GM12891 (cell line): ENCODE data around the gene KREMEN1.

Source experiments
- DNase-seq: peaks from one replicate; pipeline ENCODE4 v3.0.0; 2011; ENCODE audit warnings: low spot score; ENCODE audit not compliant: insufficient read length
- FAIRE-seq: peaks from 2 replicates; lab custom pipeline; 2011; peaks lifted over from hg19 to GRCh38; lab: Jason Lieb, UNC
- PAX5 ChIP-seq: IDR thresholded peaks from 2 replicates; pipeline ENCODE4 v1.6.1; 2011; ENCODE audit warnings: low read length, moderate library complexity, mild to moderate bottlenecking; ENCODE audit not compliant: insufficient read depth, severe bottlenecking
- POLR2A ChIP-seq: IDR thresholded peaks from 2 replicates; pipeline ENCODE4 v1.6.1; 2011; ENCODE audit warnings: low read depth, low read length, control low read depth
- POLR2AphosphoS5 ChIP-seq: IDR thresholded peaks from 2 replicates; pipeline ENCODE4 v1.6.1; 2011; ENCODE audit warnings: low read depth, low read length, control low read depth
- POU2F2 ChIP-seq: IDR thresholded peaks from 2 replicates; pipeline ENCODE4 v1.6.1; 2011; ENCODE audit warnings: low read depth, mild to moderate bottlenecking, control low read depth, low read length, moderate library complexity
- SPI1 ChIP-seq: IDR thresholded peaks from 2 replicates; pipeline ENCODE4 v1.6.1; 2011; ENCODE audit warnings: low read depth, low read length, control low read depth
- TAF1 ChIP-seq: IDR thresholded peaks from 2 replicates; pipeline ENCODE4 v1.6.1; 2011; ENCODE audit warnings: low read depth, low read length, control low read depth

KREMEN1 gene

DNA sequence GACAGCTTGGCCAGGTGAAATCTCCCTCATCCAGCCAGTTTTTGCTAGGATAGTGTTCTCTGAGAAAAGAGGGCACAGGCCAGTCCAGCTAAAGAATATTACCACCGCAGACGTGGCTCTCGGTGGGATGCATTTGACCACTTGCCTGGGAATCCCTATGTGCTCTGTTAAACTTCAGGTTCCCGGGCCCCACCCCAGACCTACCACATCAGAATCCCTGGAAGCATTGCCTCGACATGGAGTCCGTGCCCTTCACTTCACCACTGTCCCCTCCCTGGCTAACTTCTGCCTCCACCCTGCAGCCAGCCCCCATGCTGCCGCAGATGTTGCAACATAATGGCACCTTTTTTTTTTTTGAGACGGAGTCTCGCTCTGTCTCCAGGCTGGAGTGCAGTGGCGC is 76.0 kb downstream of the KREMEN1 start:
- no peak for TF ChIP-seq POLR2A
- TF ChIP-seq PAX5: no peak
- no peak for TF ChIP-seq TAF1
- DNase-seq: no peak
- no peak for FAIRE-seq

DNA sequence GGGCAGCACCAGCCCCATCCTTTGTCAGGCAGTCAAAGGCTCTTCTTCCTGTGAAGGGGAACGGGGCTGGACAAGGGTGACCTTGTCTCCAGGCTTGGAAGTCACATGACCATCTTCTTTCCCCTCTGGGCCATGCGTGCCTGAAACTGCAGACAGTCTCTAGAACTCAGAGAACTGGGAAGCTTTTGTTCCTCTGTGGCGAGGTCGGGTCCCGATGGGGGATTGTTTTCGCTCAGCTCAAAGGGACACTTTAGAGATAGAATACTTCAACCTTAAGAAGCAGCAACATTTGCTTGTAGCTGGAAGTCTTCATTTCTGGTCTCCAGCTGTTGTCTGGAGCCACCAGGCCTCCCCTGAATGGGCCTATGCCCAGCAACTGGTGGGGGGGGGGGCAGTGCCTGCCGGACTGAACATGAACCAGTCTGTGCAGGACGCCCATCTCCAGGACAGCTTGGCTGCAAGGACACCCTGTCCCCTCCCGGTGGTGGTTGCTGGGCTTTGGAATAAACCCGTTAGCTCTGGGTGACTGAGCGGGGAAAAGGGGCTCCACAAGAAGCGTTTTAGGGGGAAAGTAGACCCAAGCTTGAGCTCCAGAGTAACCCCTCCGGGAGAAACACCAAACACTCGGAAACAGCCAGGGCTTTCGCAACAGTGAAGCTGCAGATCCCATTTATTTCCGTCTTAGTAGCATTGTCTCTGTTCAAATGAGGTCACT is 77.2 kb downstream of the KREMEN1 start:
- no peak for DNase-seq
- no peak for FAIRE-seq
- no peak for TF ChIP-seq PAX5
- no peak for TF ChIP-seq POLR2AphosphoS5
- TF ChIP-seq POLR2A: no peak
- TF ChIP-seq POU2F2: no peak
- TF ChIP-seq SPI1: no peak
- TF ChIP-seq TAF1: no peak

DNA sequence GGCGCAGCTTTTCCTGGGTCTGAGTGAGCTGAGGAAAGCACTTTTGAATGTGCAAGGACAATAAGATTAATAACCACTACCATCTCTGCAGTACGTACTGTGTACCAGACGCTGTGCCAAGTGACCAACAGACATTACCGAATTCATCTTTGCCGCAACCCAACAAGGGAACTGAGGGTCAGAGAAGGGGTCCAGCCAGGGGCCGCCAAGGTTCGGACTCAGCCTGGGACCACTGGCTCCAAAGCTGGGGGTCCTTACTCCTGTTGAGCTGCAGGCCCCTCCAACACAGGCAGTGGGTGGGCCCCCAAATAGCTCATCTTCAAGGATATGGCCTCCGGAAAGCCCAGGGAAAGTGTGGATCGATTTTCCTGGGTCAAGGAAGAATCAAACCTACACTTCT is 77.9 kb downstream of the KREMEN1 start:
- TF ChIP-seq PAX5 (no peak), SPI1 (no peak), POLR2AphosphoS5 (no peak), POLR2A (no peak), TAF1 (no peak), POU2F2 (no peak)
- FAIRE-seq: no peak
- DNase-seq: no peak

DNA sequence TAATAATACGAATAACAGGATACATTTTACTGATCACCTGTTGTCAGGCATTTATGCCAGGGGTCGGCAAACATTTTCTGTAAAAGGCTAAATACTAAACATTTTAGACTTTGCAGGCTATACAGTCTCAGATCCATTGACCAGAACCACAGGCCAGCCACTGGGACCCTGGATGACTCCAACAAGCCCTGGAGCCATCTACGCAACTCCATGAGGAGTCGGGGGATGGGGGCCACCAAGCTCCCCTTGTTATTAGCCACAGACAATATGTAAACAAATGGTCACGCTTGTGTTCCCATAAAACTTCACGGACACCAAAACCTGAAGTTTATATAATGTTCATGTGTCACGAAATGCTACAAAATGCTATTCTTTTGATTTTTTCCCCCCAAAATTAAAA is 78.5 kb downstream of the KREMEN1 start:
- FAIRE-seq (no peak), DNase-seq (no peak)
- TF ChIP-seq POLR2AphosphoS5 (no peak), SPI1 (no peak), POLR2A (no peak), TAF1 (no peak), PAX5 (no peak), POU2F2 (no peak)

DNA sequence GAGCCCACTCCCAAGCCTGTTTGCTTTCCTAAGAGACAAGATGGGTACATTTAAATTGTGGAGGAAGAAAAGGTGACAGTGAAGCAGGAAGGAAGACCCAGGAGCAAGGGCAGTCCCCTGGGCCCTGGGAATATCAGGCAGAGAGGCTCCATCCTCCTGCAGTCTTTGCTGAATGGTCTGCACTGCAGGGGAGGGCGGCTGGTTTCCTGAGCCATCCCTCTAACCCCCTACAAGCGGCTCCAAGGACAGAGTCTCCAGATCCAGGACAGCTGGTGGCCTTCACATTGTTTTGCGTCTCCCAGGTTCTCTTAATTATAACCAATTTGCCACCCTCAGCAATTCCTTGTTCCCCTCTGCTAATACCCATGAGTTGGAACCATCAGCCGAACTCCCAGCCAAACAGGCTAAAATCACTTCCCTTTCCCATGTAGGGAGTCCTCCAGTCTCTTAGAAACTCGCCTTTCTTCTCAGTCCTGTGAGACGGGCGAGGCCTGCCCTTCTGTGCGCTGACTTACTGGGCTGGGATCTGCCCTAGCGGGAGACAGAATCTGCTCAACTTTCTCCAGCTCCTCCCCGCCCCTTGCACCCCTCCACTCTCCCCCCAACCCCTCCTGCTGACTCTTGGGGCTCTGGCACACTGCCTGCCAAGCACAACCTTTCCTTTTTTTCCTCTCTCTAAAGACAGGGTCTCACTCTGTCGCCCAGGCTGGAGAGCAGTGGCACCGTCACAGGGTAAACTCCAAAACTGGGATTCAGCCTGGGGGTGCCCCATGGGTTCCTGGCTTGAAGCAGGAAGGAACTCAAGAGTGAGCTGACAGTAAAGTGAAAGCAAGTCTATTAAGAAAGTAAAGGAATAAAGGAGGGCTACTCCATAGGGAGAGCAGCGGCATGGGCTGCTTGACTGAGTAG is 79.5 kb downstream of the KREMEN1 start:
- DNase-seq (no peak), FAIRE-seq (no peak)
- TF ChIP-seq POLR2A (no peak), TAF1 (no peak), PAX5 (no peak), POLR2AphosphoS5 (no peak)

DNA sequence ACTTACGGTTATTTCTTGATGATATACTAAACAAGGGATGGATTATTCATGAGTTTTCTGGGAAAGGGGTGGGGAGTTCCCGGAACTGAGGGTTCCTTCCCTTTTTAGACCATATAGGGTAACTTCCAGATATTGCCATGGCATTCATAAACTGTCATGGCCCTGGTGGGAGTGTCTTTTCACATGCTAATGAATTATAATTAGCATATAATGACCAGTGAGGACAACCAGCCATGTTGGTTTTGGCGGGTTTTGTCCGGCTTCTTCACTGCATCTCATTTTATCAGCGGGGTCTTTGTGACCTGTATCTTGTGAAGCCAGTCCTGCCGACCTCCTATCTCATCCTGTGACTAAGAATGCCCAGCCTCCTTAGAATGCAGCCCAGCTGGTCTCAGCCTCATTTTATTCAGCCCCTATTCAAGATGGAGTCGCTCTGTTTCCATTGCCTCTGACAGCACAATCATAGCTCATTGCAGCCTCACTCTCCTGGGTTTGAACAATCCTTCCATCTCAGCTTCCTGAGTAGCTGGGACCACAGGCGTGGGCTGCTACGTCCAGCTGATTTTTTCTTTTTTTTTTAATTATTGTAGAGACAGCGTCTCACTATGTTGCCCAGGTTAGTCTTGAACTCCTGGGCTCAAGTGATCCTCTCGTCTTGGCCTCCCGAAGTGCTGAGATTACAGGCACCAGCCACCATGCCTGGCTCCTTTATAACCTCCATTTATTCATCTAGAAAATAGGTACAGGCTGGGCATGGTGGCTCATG is 80.3 kb downstream of the KREMEN1 start:
- TF ChIP-seq TAF1: no peak
- TF ChIP-seq PAX5: no peak
- no peak for TF ChIP-seq POU2F2
- no peak for TF ChIP-seq SPI1
- no peak for TF ChIP-seq POLR2AphosphoS5
- TF ChIP-seq POLR2A: no peak
- no peak for FAIRE-seq
- no peak for DNase-seq

DNA sequence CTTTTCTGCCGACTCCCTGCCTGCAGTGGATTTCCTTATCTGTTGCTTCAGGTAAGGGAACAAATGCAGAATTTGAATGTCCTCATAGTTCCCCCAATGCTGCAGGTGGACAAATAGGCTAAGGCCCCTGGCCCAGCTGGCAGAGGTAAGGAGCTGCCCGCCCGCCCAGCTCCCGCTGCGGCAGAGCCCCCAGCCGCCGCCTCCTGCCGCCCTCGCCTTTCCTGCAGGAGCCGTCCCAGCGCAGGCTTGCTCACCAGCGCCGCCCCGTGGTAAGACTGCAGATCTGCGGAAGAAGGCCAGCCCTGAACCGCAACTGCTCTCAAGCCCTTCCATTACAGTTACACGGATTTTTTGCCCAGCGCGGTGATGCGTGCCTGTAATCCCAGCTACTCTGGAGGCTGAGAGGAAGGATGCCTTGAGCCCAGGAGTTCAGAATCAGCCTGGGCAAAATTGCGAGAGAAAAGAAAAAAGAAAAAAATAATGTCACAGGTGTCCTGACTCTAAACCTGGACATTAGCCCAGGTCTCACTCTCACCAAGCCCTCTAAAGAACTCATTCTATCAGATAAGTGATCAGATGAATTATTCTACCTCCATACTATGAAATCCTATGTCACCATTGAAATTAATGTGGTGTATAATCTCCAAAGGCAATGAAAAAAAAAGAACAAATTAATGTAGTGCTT is 81.7 kb downstream of the KREMEN1 start:
- peak; percentile 71 for DNase-seq
- no peak for TF ChIP-seq PAX5
- FAIRE-seq: peak; percentile 92

DNA sequence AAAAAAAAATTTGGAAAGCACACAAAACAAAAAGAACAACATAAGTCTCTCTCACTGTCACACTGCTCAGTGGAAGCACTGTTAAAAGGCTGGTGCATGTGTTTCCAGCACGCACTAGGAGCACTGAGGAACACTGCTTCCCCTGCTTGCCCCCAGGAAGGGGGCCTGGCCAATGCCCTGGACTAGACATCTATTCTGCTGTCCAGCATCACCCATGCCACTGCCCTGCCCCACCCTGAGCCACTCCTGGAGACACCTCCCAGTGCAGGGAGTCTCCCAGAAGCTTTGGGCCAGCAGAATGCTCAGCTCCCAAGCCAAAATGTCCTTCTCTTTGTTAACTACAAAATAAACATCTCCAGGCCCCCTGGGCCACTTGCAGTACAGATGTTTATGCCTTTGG is 83.1 kb downstream of the KREMEN1 start:
- DNase-seq: no peak
- TF ChIP-seq POU2F2 (no peak), POLR2A (no peak), TAF1 (no peak), POLR2AphosphoS5 (no peak), SPI1 (no peak), PAX5 (no peak)
- no peak for FAIRE-seq

DNA sequence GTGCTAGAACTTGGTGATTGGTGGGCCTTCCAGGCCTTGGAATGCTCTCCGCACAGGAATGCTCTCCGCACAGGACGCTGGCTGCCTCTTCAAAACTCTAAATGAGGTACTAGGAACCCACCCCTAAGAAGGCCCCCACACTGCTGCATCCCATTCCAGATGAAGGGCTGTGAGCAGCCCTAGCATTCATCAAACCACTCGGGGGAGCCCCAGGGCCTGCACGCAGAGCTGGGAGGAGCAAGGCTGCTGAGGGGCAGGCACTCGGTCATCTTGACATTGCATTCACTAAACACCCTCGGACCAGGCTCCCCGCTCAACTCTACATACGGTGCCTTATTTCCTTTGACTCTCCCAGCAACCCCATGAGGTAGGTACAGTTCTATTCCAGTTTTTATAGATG is 83.7 kb downstream of the KREMEN1 start:
- no peak for TF ChIP-seq PAX5
- TF ChIP-seq SPI1: no peak
- no peak for TF ChIP-seq TAF1
- no peak for TF ChIP-seq POLR2AphosphoS5
- no peak for TF ChIP-seq POLR2A
- TF ChIP-seq POU2F2: no peak
- peak; percentile 77 for FAIRE-seq
- no peak for DNase-seq
